Measurements from ENCODE around the gene GTPBP6.

The GTPBP6 gene

GRCh38 chrX:261919-262352 is 56.7 kb downstream of the GTPBP6 start:
- no peaks in the 10 kb centered on the region for H3K9me2 ChIP-seq (replicated peaks; ENCODE audit: insufficient read depth, low read length)
- H3K9ac ChIP-seq (ENCODE audit: low read length), result no peak overlapping the region
- no peak overlapping the region for H3K4me2 ChIP-seq (ENCODE audit: low read depth, low read length, poor library complexity, severe bottlenecking)
- H4K20me1 ChIP-seq (ENCODE audit: low read depth, low read length), result no peaks in the 10 kb centered on the region
- no peak overlapping the region for H2AFZ ChIP-seq (ENCODE audit: low read depth, low read length, severe bottlenecking)
- no peaks in the 10 kb centered on the region for H3K27me3 ChIP-seq (ENCODE audit: low read length)
- H3F3A ChIP-seq (ENCODE audit: insufficient read depth), result no peaks in the 10 kb centered on the region
- TF ChIP-seq CTCF (IDR thresholded peaks at IDR 0.05; ENCODE audit: insufficient read depth, low read length, poor library complexity, severe bottlenecking), result no peak
- TF ChIP-seq EZH2phosphoT487 (conservative IDR thresholded peaks at IDR 0.05; ENCODE audit: low read length), result no peak
- H3K79me2 ChIP-seq (ENCODE audit: insufficient read depth, low read length), result no peaks in the 10 kb centered on the region
- no peak overlapping the region for H3K4me3 ChIP-seq (ENCODE audit: insufficient read depth, low read length, poor library complexity, severe bottlenecking)
- no peak overlapping the region for H3K27ac ChIP-seq (ENCODE audit: low read depth, low read length)
- H3K9me3 ChIP-seq (ENCODE audit: insufficient read depth, low read length), result no peaks in the 10 kb centered on the region
- H3K36me3 ChIP-seq (ENCODE audit: low read length), result no peaks in the 10 kb centered on the region

- no peak overlapping the region for H3K4me2 ChIP-seq (ENCODE audit: low read depth, low read length, poor library complexity, severe bottlenecking)
- H3K9ac ChIP-seq (ENCODE audit: low read length), result no peak overlapping the region
- H4K20me1 ChIP-seq (ENCODE audit: low read depth, low read length), result no peaks in the 10 kb centered on the region
- H3K27ac ChIP-seq (ENCODE audit: low read depth, low read length), result no peak overlapping the region
- no peaks in the 10 kb centered on the region for H3F3A ChIP-seq (ENCODE audit: insufficient read depth)
- H3K9me3 ChIP-seq (ENCODE audit: insufficient read depth, low read length), result no peaks in the 10 kb centered on the region
- no peaks in the 10 kb centered on the region for H3K36me3 ChIP-seq (ENCODE audit: low read length)
- no peaks in the 10 kb centered on the region for H3K27me3 ChIP-seq (ENCODE audit: low read length)
- no peak for TF ChIP-seq CTCF (IDR thresholded peaks at IDR 0.05; ENCODE audit: insufficient read depth, low read length, poor library complexity, severe bottlenecking)
- TF ChIP-seq EZH2phosphoT487 (conservative IDR thresholded peaks at IDR 0.05; ENCODE audit: low read length), result no peak
- no peaks in the 10 kb centered on the region for H3K79me2 ChIP-seq (ENCODE audit: insufficient read depth, low read length)
- no peak overlapping the region for H3K4me3 ChIP-seq (ENCODE audit: insufficient read depth, low read length, poor library complexity, severe bottlenecking)
- no peaks in the 10 kb centered on the region for H3K9me2 ChIP-seq (replicated peaks; ENCODE audit: insufficient read depth, low read length)
- H2AFZ ChIP-seq (ENCODE audit: low read depth, low read length, severe bottlenecking), result no peak overlapping the region
These were observed 57.3 kb downstream of the GTPBP6 start for GRCh38 chrX:261167-261918.

- Histone ChIP-seq H3K79me2 (ENCODE audit: insufficient read depth, low read length) (no peaks in the 10 kb centered on the region), H3K4me2 (ENCODE audit: low read depth, low read length, poor library complexity, severe bottlenecking) (no peak overlapping the region), H3K4me3 (ENCODE audit: insufficient read depth, low read length, poor library complexity, severe bottlenecking) (no peak overlapping the region), H3K9me2 (replicated peaks; ENCODE audit: insufficient read depth, low read length) (no peaks in the 10 kb centered on the region), H3K27ac (ENCODE audit: low read depth, low read length) (no peak overlapping the region), H3K9me3 (ENCODE audit: insufficient read depth, low read length) (no peaks in the 10 kb centered on the region), H2AFZ (ENCODE audit: low read depth, low read length, severe bottlenecking) (no peak overlapping the region), H3K36me3 (ENCODE audit: low read length) (no peaks in the 10 kb centered on the region), H3F3A (ENCODE audit: insufficient read depth) (no peaks in the 10 kb centered on the region), H3K27me3 (ENCODE audit: low read length) (no peaks in the 10 kb centered on the region), H4K20me1 (ENCODE audit: low read depth, low read length) (no peaks in the 10 kb centered on the region), H3K9ac (ENCODE audit: low read length) (no peak overlapping the region)
- TF ChIP-seq EZH2phosphoT487 (conservative IDR thresholded peaks at IDR 0.05; ENCODE audit: low read length) (no peak), CTCF (IDR thresholded peaks at IDR 0.05; ENCODE audit: insufficient read depth, low read length, poor library complexity, severe bottlenecking) (no peak)
These were observed 58.8 kb downstream of the GTPBP6 start for GRCh38 chrX:259692-260355.

Data from SU-DHL-6 (cell line).